Heart left ventricle (tissue), 16 donors: Measurements from ENCODE around the gene TMEM40. TPM values are rescaled to one million over a fixed set of nuclear protein-coding genes. Genes with fewer than 3 reads are reported as not detected.
A peak's percentile ranks its signal among the peaks of the same experiment; 100 is the strongest.

Source experiments
- ATAC-seq, 4 donors: fragments of 200-7000 bp; cut with Tn5 transposase; one replicate each; pipeline ENCODE4 v1.9.1; 2020 to 2022; ENCODE audit warnings: moderate library complexity in 4 of 4, mild to moderate bottlenecking in 3 of 4, moderate number of reproducible peaks in 1 of 4
- DNase-seq, 5 donors: peaks; one replicate each; pipeline ENCODE4 v3.0.0-alpha.2; 2020
- H3K27ac ChIP-seq, 12 donors: fragments of 200-600 bp; sonication (generic) in 4 of 12; one replicate each; pipeline versions ENCODE4 v1.5.0 to v1.8.0; 2016 to 2022; ENCODE audit warnings: mild to moderate bottlenecking in 2 of 12
- H3K27me3 ChIP-seq, 9 donors: fragments of 200-600 bp; sonication (generic) in 2 of 9; one replicate each; pipeline versions ENCODE4 v1.5.1 to v1.8.0; 2016 to 2022; ENCODE audit warnings: mild to moderate bottlenecking in 3 of 9
- H3K36me3 ChIP-seq, 9 donors: fragments of 200-600 bp; sonication (generic) in 2 of 9; one replicate each; pipeline versions ENCODE4 v1.5.0 to v1.8.0; 2018 to 2022; ENCODE audit warnings: mild to moderate bottlenecking in 2 of 9
- H3K4me1 ChIP-seq, 12 donors: fragments of 200-600 bp; sonication (generic) in 4 of 12; one replicate each; pipeline versions ENCODE4 v1.5.0 to v1.8.0; 2016 to 2022; ENCODE audit warnings: mild to moderate bottlenecking in 3 of 12
- H3K4me3 ChIP-seq, 12 donors: fragments of 200-600 bp; sonication (generic) in 4 of 12; one replicate each; pipeline versions ENCODE4 v1.5.0 to v1.8.0; 2017 to 2022; ENCODE audit warnings: mild to moderate bottlenecking in 9 of 12, moderate library complexity in 4 of 12
- H3K9me3 ChIP-seq, 12 donors: fragments of 200-600 bp; sonication (generic) in 4 of 12; one replicate each; pipeline versions ENCODE4 v1.5.0 to v1.8.0; 2016 to 2022; ENCODE audit warnings: mild to moderate bottlenecking in 1 of 12
- POLR2A ChIP-seq, 2 donors: fragments of 450-650 bp; IDR thresholded peaks; one replicate each; pipeline ENCODE4 v1.6.1; 2017; ENCODE audit warnings: antibody characterized with exemption in 2 of 2, mild to moderate bottlenecking in 2 of 2, moderate library complexity in 2 of 2
- WGBS, 4 donors: extraction: QIAGEN DNeasy Blood & Tissue Kit in 2 of 4; methylation state at CpG; one replicate each; pipeline versions ENCODE4 v1.1.5 to v1.1.7; 2013 to 2018; 5-methylcytosine and 5-hydroxymethylcytosine counted together
- intact Hi-C, 10 donors: fragments of 100-400 bp; cut with DNase I; formaldehyde crosslinking; loops; one replicate each; pipeline versions ENCODE4 v1.11.1 to v1.14.2; 2022
- polyA plus RNA-seq, 2 donors: library from polyadenylated mRNA; stranded (reverse); fragments of 200-250 nt; gene quantifications; one replicate each; pipeline ENCODE4 v1.2.3, GENCODE V29; 2013
- total RNA-seq, 9 donors: library from RNA; depleted of rRNA in 2 of 9; stranded (reverse); fragments of >200 nt in 2 of 9; fragmentation: NEBNext Ultra II Directional in 3 of 9; extraction: Animal tissue kit (Norgen Biotek cat#: 25700) in 3 of 9; gene quantifications; one replicate each; pipeline versions ENCODE4 v1.1.0 to v1.2.4, GENCODE V29; 2016 to 2023
- TF ChIP-seq, protein P1 (sequence below), 12 donors: fragments of 200-600 bp; sonication (generic) in 4 of 12; IDR thresholded peaks; one replicate each; pipeline versions ENCODE4 v1.5.0 to v1.8.0; 2018 to 2022; ENCODE audit warnings: antibody characterized with exemption in 12 of 12, mild to moderate bottlenecking in 5 of 12
- donor health status: ischemic (EF 13 %, LVEDD 7.1; RV severe dilation, severe dysfunction).
- donor health status: healthy with polysubstance abuse.
- donor health status: DM: no; HTN: yes; CAD: no.
- donor health status: DM: no; HTN: no; CAD: no.
- donor health status: ischemic (EF 25% LVEDD 6.9; RV normal size, moderate dysfunction).
- donor health status: ischemic (EF 25% LVEDD 5.7; RV mildly dilated, moderate dysfunction).
- donor health status: healthy.
- donor health status: DM: yes; HTN: yes; CAD: no.
- donor health status: ischemic (EF 35%, LVEDD 5.7; RV mildly dilated, moderate dysfunction).
- donor health status: nonischemic (EF 11% LVEDD 7.7; RV severe dilation, severe dysfunction).
- donor health status: DM: yes; HTN: yes; CAD: no.
- donor health status: PGD.
- donor health status: ischemic (EF 29% LVEDD 5.4; RV normal size, mild dysfunction).
- donor health status: nonischemic (EF 23%, LVEDD 6.1; RV moderate dilation, normal function).

The TMEM40 gene
- total and polyA plus RNA-seq, 11 donors, result 0.82 to 10.5 (median 2.9) TPM; not detected in 1

GRCh38 chr3:12695916-12696315 lies 63.1 kb downstream of the TMEM40 start:
- TF ChIP-seq POLR2A (IDR thresholded peaks at IDR 0.05), result no peak
- TF ChIP-seq, protein P1, sequence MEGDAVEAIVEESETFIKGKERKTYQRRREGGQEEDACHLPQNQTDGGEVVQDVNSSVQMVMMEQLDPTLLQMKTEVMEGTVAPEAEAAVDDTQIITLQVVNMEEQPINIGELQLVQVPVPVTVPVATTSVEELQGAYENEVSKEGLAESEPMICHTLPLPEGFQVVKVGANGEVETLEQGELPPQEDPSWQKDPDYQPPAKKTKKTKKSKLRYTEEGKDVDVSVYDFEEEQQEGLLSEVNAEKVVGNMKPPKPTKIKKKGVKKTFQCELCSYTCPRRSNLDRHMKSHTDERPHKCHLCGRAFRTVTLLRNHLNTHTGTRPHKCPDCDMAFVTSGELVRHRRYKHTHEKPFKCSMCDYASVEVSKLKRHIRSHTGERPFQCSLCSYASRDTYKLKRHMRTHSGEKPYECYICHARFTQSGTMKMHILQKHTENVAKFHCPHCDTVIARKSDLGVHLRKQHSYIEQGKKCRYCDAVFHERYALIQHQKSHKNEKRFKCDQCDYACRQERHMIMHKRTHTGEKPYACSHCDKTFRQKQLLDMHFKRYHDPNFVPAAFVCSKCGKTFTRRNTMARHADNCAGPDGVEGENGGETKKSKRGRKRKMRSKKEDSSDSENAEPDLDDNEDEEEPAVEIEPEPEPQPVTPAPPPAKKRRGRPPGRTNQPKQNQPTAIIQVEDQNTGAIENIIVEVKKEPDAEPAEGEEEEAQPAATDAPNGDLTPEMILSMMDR (IDR thresholded peaks at IDR 0.05), result no peak
- WGBS, 4 donors, result 79 to 89% (median 89%) methylated on average over 2 of the region's 2 CpGs

GRCh38 chr3:12695112-12695511 lies 63.9 kb downstream of the TMEM40 start:
- Histone ChIP-seq H3K4me3 (no peak overlapping the region), H3K27ac (peak overlapping the region in 6 of 12 donors; percentile 27 to 91 (median 84)), H3K36me3 (no peaks in the 10 kb centered on the region), H3K27me3 (no peaks in the 10 kb centered on the region), H3K9me3 (no peaks in the 10 kb centered on the region), H3K4me1 (peaks cover 0 to 13% (median 0%) of the 10 kb centered on the region in 12 donors)
- no peak for DNase-seq
- WGBS, 4 donors, result 79 to 88% (median 86%) methylated on average over 3 of the region's 3 CpGs
- no peak for TF ChIP-seq POLR2A (IDR thresholded peaks at IDR 0.05)
- TF ChIP-seq, protein P1 (IDR thresholded peaks at IDR 0.05), result no peak
- intact Hi-C loops, result no loop called here
- ATAC-seq, result no peak

More at GRCh38 chr3:12695916-12696315, 63.1 kb downstream of the TMEM40 start:
- Histone ChIP-seq H3K36me3 (no peaks in the 10 kb centered on the region), H3K4me3 (no peak overlapping the region), H3K4me1 (peaks cover 0 to 13% (median 0%) of the 10 kb centered on the region in 12 donors), H3K27ac (no peak overlapping the region), H3K27me3 (no peaks in the 10 kb centered on the region), H3K9me3 (no peaks in the 10 kb centered on the region)
- intact Hi-C loops, result no loop called here
- DNase-seq, result no peak
- ATAC-seq, result no peak

GRCh38 chr3:12692444-12692843 lies 66.6 kb downstream of the TMEM40 start:
- no peaks in the 10 kb centered on the region for H3K27me3 ChIP-seq
- H3K9me3 ChIP-seq, result no peaks in the 10 kb centered on the region
- WGBS, 4 donors, result 92 to 96% (median 94%) methylated on average over 8 of the region's 8 CpGs
- H3K4me1 ChIP-seq, result peaks cover 0 to 13% (median 0%) of the 10 kb centered on the region in 12 donors
- H3K27ac ChIP-seq, result peak overlapping the region in 5 of 12 donors; percentile 8 to 91 (median 21)
- no peak overlapping the region for H3K4me3 ChIP-seq
- H3K36me3 ChIP-seq, result no peaks in the 10 kb centered on the region
- TF ChIP-seq, protein P1 (IDR thresholded peaks at IDR 0.05), result no peak
- no peak for TF ChIP-seq POLR2A (IDR thresholded peaks at IDR 0.05)
- DNase-seq, result no peak
- intact Hi-C loops, result no loop called here
- ATAC-seq, result no peak

GRCh38 chr3:12689997-12690711 lies 68.9 kb downstream of the TMEM40 start:
- TF ChIP-seq, protein P1 (IDR thresholded peaks at IDR 0.05), result no peak
- no peak for TF ChIP-seq POLR2A (IDR thresholded peaks at IDR 0.05)
- DNase-seq, result no peak
- no peaks in the 10 kb centered on the region for H3K9me3 ChIP-seq
- H3K36me3 ChIP-seq, result no peaks in the 10 kb centered on the region
- no peaks in the 10 kb centered on the region for H3K27me3 ChIP-seq
- 75 to 91% (median 77%) methylated on average over 5 to 11 of the region's 11 CpGs for WGBS, 4 donors
- H3K4me1 ChIP-seq, result peaks cover 0 to 13% (median 0%) of the 10 kb centered on the region in 12 donors
- no peak overlapping the region for H3K27ac ChIP-seq
- no peak overlapping the region for H3K4me3 ChIP-seq
- ATAC-seq, result no peak
- intact Hi-C loops, result no loop called here
